H1 (cell line): ENCODE results near the gene MAN1A2.

ENCODE experiments used
- BACH1 ChIP-seq: IDR thresholded peaks from 2 replicates; pipeline ENCODE4 v1.6.1; 2012; ENCODE audit warnings: low read length, improper control_type of control experiment
- RNF2 ChIP-seq: fragments of 200-900, 300-1000 bp; sonication (generic); IDR thresholded peaks from 2 replicates; pipeline ENCODE4 v1.7.1; 2016; ENCODE audit warnings: borderline replicate concordance, low read depth, mild to moderate bottlenecking, antibody characterized with exemption, low read length; ENCODE audit not compliant: poor library complexity, severe bottlenecking; ENCODE audit errors: missing control alignments
- TAF1 ChIP-seq: IDR thresholded peaks from 2 replicates; pipeline ENCODE4 v1.6.1; 2011; ENCODE audit warnings: mild to moderate bottlenecking, low read depth, low read length

- TF ChIP-seq RNF2 (no peak), BACH1 (peak; percentile 82), TAF1 (peak; percentile 67)
Measured at GRCh38 chr1:117366177-117367045, 838 bp upstream of the MAN1A2 start.
